ENCODE results near the gene AUP1.

AUP1 gene

DNA sequence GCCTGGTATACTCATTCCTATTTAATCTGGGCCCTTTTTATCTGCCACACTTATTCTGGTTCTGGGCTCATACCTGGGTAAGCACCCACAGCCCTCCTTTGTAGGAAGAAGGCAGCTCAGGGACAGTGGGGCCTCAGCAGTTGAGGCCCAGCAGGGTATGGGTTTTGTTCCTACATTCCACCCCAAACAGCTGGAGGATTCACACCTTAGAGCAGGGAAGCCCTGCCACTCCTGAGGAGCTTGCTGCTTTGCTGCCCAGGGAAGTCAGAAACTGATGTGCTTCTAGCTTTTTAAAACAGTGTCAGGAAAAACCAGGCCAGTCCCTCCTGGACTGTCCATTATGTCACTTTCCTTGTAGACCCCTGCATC lies 28.9 kb downstream of the AUP1 start:
- Mint-ChIP-seq H3K27ac (ENCODE audit: low read depth) (no peak overlapping the region), H3K27me3 (peaks cover 40% of the 10 kb centered on the region), H3K9me3 (no peaks in the 10 kb centered on the region), H3K4me3 (no peak overlapping the region), H3K36me3 (ENCODE audit: insufficient read depth) (peaks cover 10% of the 10 kb centered on the region), H3K4me1 (peaks cover 53% of the 10 kb centered on the region)
- ATAC-seq (replicated peaks; ENCODE audit: extremely low read depth, poor library complexity, severe bottlenecking), result no peak
- no peak for DNase-seq (ENCODE audit: low spot score in 2 of 2)

- Mint-ChIP-seq H3K27ac (ENCODE audit: low read depth) (no peak overlapping the region), H3K36me3 (ENCODE audit: insufficient read depth) (peaks cover 9% of the 10 kb centered on the region), H3K9me3 (no peaks in the 10 kb centered on the region), H3K27me3 (peaks cover 40% of the 10 kb centered on the region), H3K4me3 (no peak overlapping the region), H3K4me1 (peaks cover 50% of the 10 kb centered on the region)
- ATAC-seq (replicated peaks; ENCODE audit: extremely low read depth, poor library complexity, severe bottlenecking) (no peak), DNase-seq (ENCODE audit: low spot score in 2 of 2) (no peak)
Observed at GRCh38 chr2:74499940-74500577, 29.4 kb downstream of the AUP1 start.

GRCh38 chr2:74499267-74499939 lies 30.1 kb downstream of the AUP1 start, which contains the start of gene LBX2:
TSS of gene LBX2 (minus strand) at chr2:74499603. CDS start at chr2:74499537, 66 bp downstream.
- ATAC-seq (replicated peaks; ENCODE audit: extremely low read depth, poor library complexity, severe bottlenecking) (no peak), DNase-seq (ENCODE audit: low spot score in 2 of 2) (no peak)
- H3K4me3 Mint-ChIP-seq, result peak within 1 kb of the TSS; percentile 81
- peaks cover 7% of the 10 kb centered on the region for H3K36me3 Mint-ChIP-seq (ENCODE audit: insufficient read depth)
- peaks cover 43% of the 10 kb centered on the region for H3K4me1 Mint-ChIP-seq
- H3K27me3 Mint-ChIP-seq, result peaks cover 37% of the 10 kb centered on the region
- no peaks in the 10 kb centered on the region for H3K9me3 Mint-ChIP-seq
- peak within 1 kb of the TSS; percentile 79 for H3K27ac Mint-ChIP-seq (ENCODE audit: low read depth)

GRCh38 chr2:74498500-74499266 lies 30.8 kb downstream of the AUP1 start:
- H3K27me3 Mint-ChIP-seq, result peaks cover 30% of the 10 kb centered on the region

DNA sequence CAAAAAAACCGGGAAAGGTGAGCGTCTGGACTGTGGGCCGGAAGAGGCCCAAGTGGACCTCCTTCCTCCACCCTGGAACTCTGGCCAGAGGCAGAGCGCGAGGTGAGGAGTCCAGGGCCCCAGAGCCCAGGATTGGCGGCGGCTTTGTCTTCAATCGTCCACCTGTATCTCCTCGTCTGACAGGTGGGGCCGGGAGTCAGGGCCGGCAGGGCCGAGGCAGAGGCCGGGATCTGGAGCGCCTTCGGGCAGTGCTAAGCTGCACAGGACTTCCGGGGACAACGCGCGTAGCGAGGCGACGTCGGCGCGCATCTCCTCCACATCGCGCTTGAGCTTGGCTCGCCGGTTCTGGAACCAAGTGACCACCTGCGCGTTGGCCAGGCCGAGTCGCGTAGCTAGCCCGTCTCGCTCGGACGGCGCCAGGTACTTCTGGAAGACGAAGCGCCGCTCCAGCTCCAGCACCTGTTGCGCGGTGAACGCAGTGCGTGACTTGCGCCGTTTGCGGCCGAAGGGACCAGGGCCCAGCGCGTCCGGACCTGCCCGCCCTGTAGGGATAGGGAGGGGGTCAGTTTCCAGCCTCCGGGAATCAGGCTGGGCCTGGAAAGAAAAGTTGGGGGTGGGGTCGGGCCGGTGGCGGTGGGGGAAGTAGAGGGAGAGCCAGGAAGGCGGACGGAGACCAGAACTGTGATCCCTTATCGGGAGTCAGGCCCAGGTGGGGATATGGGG lies 31.6 kb downstream of the AUP1 start:
- ATAC-seq (replicated peaks; ENCODE audit: extremely low read depth, poor library complexity, severe bottlenecking) (peak; percentile 53), DNase-seq (ENCODE audit: low spot score in 2 of 2) (no peak)
- H3K4me3 Mint-ChIP-seq, result peak overlapping the region; percentile 81
- no peaks in the 10 kb centered on the region for H3K9me3 Mint-ChIP-seq
- H3K4me1 Mint-ChIP-seq, result peaks cover 31% of the 10 kb centered on the region
- H3K27me3 Mint-ChIP-seq, result peaks cover 30% of the 10 kb centered on the region
- peak overlapping the region; percentile 79 for H3K27ac Mint-ChIP-seq (ENCODE audit: low read depth)
- peaks cover 16% of the 10 kb centered on the region for H3K36me3 Mint-ChIP-seq (ENCODE audit: insufficient read depth)

More at GRCh38 chr2:74498500-74499266, 30.8 kb downstream of the AUP1 start:
- Mint-ChIP-seq H3K4me3 (peak overlapping the region; percentile 81), H3K36me3 (ENCODE audit: insufficient read depth) (peaks cover 12% of the 10 kb centered on the region), H3K9me3 (no peaks in the 10 kb centered on the region), H3K4me1 (peaks cover 37% of the 10 kb centered on the region), H3K27ac (ENCODE audit: low read depth) (peak overlapping the region; percentile 79)
- DNase-seq (ENCODE audit: low spot score in 2 of 2) (no peak), ATAC-seq (replicated peaks; ENCODE audit: extremely low read depth, poor library complexity, severe bottlenecking) (peak; percentile 41)

DNA sequence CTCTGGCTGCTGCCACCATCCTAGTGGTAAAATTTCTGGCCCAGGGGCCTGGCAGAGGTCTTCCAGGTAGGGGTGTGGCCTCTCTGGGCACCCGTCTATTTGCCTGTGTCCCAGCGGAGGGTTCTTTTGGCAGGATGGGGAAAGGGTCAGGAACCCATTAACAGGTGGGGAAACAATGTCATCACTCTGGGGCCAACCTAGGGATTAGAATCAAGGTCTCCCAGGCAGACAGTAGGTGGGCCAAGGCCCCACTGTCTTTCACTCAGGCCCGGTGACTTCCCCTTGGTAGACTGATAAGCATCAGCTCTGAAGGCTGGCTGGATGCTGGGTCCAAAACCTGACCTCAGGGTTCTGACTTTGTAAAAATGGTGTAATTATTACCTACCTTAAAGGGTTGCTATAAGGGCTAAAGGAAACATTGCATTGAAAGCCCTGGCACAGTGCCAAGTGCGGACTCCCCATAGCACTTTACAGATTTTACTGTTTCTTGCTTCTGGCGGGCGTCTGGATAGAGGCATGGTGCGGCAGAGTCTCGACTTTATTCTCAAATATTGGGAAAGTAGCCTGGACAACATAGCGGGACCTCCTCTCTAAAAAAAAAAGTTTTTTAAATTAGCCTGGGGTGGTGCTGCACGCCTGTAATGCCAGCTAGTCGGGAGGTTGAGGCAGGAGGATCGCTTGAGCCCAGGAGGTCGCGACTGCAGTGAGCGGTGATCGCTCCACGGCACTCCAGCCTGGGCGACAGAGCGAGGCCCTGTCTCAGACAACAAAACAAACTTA lies 32.3 kb downstream of the AUP1 start:
- no peak for DNase-seq (ENCODE audit: low spot score in 2 of 2)
- Mint-ChIP-seq H3K27me3 (peaks cover 28% of the 10 kb centered on the region), H3K27ac (ENCODE audit: low read depth) (no peak overlapping the region), H3K4me3 (peak overlapping the region; percentile 81), H3K36me3 (ENCODE audit: insufficient read depth) (peaks cover 17% of the 10 kb centered on the region), H3K4me1 (peaks cover 26% of the 10 kb centered on the region), H3K9me3 (no peaks in the 10 kb centered on the region)
- ATAC-seq (replicated peaks; ENCODE audit: extremely low read depth, poor library complexity, severe bottlenecking), result no peak

DNA sequence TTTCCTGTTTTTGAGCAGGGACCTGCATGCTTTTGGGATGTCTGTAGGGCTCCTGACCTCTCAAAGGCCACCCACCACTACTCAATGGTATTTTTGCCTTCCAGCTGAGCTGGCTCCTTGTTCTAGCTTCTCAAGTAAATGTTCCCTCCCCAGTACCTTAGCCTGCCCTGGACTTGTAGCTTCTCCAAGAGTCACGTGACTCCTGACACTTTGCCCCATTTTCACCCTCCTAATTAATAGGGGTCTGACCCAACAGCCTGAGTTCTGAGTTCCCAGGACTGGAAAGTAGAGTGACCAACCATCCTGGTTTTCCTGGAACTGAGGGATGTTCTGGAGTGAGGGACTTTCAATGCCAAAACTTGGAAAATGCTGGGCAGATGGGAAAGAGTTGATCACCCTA lies 34.1 kb downstream of the AUP1 start:
- Mint-ChIP-seq H3K36me3 (ENCODE audit: insufficient read depth) (peaks cover 24% of the 10 kb centered on the region), H3K4me1 (peaks cover 16% of the 10 kb centered on the region), H3K4me3 (no peak overlapping the region), H3K27me3 (peaks cover 16% of the 10 kb centered on the region), H3K9me3 (no peaks in the 10 kb centered on the region), H3K27ac (ENCODE audit: low read depth) (no peak overlapping the region)
- ATAC-seq (replicated peaks; ENCODE audit: extremely low read depth, poor library complexity, severe bottlenecking), result no peak
- DNase-seq (ENCODE audit: low spot score in 2 of 2), result no peak

- ATAC-seq (replicated peaks; ENCODE audit: extremely low read depth, poor library complexity, severe bottlenecking) (no peak), DNase-seq (ENCODE audit: low spot score in 2 of 2) (no peak)
- H3K4me3 Mint-ChIP-seq, result no peak overlapping the region
- H3K9me3 Mint-ChIP-seq, result no peaks in the 10 kb centered on the region
- no peak overlapping the region for H3K27ac Mint-ChIP-seq (ENCODE audit: low read depth)
- peaks cover 15% of the 10 kb centered on the region for H3K4me1 Mint-ChIP-seq
- peaks cover 7% of the 10 kb centered on the region for H3K27me3 Mint-ChIP-seq
- peaks cover 24% of the 10 kb centered on the region for H3K36me3 Mint-ChIP-seq (ENCODE audit: insufficient read depth)
Observed at GRCh38 chr2:74493546-74493945, 36.0 kb downstream of the AUP1 start.

DNA sequence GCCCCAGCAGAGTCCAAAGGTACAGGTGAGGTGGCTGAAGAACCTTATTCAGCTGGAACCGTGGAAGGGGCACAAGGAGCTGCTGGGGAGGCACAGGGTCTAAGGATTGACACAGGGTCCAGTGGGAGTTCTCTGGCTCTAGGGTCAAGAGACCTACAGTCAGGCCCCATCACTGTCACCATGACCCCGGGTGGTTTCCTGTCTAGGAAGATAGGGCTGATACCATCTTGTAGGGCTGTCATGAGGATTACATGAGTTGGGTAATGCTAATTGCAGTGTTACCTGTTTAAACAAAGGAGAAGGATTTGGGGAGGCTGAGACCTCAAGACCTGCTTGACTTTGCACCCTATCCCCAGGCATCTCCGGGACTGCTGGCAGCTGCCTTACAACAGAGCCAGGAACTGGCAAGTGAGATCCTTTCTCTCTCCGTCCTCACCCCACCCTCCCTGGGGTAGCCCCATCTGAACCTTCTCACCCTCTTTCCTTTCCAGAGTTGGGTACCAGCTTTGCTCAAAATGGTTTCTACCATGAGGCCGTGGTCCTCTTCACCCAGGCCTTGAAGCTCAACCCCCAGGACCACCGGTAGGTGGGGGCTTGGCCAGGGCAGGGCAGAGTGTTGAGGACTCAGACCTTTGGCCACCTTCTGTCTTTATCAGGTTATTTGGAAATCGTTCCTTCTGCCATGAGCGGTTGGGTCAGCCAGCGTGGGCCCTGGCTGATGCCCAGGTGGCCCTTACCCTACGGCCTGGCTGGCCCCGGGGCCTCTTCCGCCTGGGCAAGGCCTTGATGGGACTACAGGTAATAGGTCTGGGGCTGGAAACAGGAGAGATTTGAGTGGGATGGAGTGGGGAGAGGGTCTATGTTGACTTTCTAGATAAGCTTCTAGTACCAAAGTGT lies 37.6 kb downstream of the AUP1 start:
- DNase-seq (ENCODE audit: low spot score in 2 of 2) (no peak), ATAC-seq (replicated peaks; ENCODE audit: extremely low read depth, poor library complexity, severe bottlenecking) (no peak)
- peaks cover 8% of the 10 kb centered on the region for H3K4me1 Mint-ChIP-seq
- H3K9me3 Mint-ChIP-seq, result no peaks in the 10 kb centered on the region
- H3K4me3 Mint-ChIP-seq, result no peak overlapping the region
- H3K36me3 Mint-ChIP-seq (ENCODE audit: insufficient read depth), result peaks cover 22% of the 10 kb centered on the region
- no peaks in the 10 kb centered on the region for H3K27me3 Mint-ChIP-seq
- H3K27ac Mint-ChIP-seq (ENCODE audit: low read depth), result no peak overlapping the region

GRCh38 chr2:74489906-74490305 lies 39.6 kb downstream of the AUP1 start:
- Mint-ChIP-seq H3K36me3 (ENCODE audit: insufficient read depth) (peaks cover 34% of the 10 kb centered on the region), H3K4me3 (no peak overlapping the region)

More at GRCh38 chr2:74489906-74490305, 39.6 kb downstream of the AUP1 start:
- Mint-ChIP-seq H3K9me3 (no peaks in the 10 kb centered on the region), H3K27ac (ENCODE audit: low read depth) (no peak overlapping the region), H3K27me3 (no peaks in the 10 kb centered on the region), H3K4me1 (peaks cover 17% of the 10 kb centered on the region)
- no peak for DNase-seq (ENCODE audit: low spot score in 2 of 2)
- ATAC-seq (replicated peaks; ENCODE audit: extremely low read depth, poor library complexity, severe bottlenecking), result no peak

Data from central memory CD8-positive, alpha-beta T cell (primary cell).